EL (cell line): ENCODE measurements around the gene PRELID3B.
A peak's percentile ranks its signal among the peaks of the same experiment; 100 is the strongest.

Source experiments
- DNase-seq: peaks from one replicate; pipeline ENCODE4 v3.0.0-alpha.2; 2016

PRELID3B gene

DNA sequence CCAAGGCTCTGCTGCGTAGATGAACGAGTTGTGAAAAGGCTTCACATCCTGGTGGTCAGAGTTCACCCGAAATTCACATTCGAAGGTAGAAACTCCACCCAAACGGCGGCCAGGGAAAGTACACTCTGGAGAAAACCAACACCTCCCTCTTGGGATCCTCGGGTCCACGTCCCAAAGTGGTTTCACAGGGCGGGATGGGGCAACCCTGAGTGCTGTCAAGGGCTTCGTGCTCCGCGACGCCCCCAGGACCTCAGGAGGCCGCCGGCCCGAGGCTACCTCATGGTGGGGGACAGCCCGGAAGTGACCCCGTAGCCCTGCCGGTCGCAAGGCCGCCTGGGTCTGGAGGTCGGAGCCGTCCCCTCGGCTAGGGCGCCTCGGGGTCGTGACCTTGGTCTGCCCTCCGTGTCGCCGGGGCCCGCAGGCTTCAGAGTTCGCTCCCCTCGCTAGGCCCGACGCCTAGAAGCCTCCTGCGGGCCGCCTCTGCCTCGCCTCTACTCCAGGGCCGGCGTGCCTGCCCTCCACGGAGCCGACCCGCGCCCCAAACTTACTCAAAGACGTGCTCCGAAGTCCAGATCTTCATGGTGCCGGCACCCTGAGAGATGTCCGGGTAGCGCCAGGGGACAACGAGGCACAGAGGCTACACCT lies at the start of gene PRELID3B:
Gene PRELID3B (minus strand): TSS at position 636 of the 645 bp plus-strand sequence. CDS start 56 bp downstream, at position 580.
- DNase-seq, result peak; percentile 44

DNA sequence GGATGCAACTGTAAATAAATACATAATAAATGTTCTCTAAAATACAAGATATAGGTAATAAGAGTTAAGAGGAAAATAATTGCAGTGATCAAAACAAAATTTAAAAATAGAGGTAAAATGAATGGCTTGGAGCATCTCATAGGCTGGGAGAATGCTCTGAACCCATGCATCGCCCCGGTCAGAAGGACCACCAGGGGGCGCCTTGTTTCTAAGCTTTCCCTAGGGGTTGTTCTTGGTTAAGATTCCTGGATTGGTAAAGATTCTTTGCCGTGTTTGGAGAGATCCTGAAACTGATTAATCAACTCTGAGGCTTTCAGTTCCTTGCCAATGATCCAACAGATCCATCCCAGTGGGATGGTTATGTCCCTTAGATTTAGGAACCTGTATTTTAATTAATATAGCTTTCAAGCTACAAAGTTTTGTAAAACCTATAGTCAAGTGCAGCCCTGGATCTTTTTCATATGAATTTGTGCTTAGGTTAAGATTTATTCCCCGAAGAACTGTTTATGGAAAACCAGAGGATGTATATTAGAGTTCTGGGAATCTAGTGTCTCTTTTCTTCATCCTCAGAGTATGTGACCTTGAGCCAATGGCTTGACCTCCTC lies 45.3 kb upstream of the PRELID3B start:
- peak; percentile 69 for DNase-seq

DNA sequence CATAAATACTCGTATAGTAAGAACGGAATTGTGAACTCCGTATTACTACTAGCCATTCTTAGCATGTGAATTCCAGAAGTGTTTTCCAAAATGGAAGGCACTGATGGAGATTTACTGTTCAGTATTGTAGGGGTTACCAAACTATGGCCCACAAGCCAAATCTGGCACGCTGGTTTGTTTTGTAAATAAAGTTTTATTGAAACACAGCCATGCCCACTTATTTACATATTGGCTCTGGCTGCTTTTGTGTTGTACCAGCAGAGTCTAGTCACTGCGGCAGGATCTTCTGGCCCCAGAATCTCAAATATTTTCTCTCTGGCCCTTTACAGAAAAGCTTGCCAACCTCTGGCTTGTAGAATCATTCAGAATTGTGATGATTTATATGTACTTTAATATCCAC lies 44.3 kb upstream of the PRELID3B start:
- DNase-seq, result no peak

DNA sequence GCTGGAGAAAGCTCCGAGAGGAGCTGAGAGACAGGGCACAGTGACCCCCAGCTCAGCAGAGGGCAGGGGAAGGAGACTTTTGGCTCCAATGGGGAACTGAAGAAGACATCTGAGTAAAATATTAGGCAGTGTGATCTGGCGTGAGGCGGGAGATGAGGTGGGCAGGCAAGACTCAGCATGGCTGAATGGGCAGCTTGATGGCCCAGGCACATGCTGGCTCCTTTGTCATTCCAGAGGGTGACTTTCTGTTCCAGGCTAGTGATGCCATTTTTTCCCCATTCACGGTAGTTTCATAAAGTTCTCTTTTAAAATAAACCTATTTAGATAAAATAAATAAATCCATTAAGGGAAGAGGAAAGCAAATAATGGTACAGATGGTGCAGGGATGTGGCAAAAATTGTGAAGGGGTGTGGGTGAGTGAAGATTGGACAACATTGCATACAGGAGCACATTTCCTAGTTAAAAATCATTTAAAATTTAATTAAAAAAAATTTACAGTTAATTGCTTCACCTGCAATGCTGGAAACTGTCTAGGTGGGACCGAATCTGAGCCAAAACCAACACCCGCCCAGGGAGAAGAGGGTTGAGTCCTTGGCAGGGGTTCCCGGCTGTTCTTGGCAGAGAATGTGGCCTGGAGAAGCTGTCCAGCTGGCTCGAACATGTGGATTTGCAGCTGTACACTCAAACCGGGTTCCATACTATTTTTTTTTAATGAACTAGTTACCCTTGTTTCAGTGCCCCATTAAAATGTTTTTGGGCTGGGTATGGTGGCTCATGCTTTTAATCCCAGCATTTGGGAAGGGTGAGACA lies 41.7 kb upstream of the PRELID3B start:
- DNase-seq, result no peak

DNA sequence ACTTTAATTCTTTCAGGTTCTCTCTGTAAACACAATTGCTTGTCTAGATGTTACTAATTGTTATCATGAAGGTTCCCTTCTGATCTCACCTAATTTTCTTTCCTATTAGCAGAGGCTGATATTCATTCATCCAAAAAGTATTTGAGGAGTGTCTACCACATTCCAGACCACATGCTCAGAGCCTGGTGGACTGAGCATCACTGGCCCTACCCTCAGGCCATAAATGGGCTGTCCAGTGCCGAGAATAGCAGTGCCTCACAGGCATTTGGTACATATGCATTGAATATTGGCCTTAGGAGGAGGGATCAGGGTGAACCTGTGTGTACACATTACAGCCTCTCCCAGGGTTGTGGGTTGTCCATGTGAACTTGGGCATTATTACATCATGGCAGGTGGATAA lies 40.4 kb upstream of the PRELID3B start:
- peak; percentile 95 for DNase-seq

DNA sequence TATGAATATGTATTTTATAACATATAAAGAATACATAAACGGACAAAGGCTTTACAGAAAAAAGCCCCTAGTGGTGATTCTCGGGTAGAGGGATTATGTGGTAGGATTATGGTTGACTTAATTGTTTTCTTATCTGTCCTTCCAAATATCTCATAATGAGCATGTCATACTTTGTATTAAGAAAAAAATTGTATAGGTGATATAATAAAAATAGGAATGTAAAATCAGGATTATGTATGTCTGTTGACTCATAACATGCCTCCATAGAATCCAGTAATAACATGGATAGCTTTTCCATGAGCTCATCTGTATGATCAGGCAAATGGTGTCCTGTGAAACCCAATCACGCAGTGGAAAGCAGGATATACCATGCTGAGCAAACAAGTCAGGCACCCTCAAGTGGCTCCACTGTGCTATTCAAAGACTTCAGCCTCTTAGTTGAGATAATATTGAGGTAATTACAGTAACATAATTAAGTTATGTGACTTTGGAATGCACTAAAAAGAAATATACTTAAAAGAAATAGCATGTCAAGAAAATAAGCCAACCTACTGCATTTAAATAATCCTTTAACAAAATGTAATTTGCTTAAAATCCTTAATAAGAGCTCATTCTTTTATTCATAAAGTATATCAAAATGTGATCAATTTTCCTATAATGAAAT lies 39.6 kb upstream of the PRELID3B start:
- peak; percentile 92 for DNase-seq

DNA sequence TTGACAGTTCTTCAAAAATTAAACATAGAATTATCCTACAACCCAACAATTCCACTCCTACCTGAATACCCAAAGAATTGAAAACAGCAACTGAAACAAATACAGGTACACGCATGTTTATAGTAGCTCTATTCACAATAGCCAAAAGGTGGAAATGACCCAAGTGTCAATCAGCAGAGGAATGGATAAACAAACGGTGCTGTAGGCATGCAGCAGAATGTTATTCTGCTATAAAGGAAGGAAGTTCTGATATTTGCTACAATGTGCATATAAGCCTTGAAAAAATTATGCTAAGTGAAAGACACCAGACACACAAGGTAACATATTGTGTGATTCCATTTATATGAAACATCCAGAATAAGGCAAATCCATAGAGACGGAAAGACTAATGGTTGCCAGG lies 38.5 kb upstream of the PRELID3B start:
- no peak for DNase-seq

DNA sequence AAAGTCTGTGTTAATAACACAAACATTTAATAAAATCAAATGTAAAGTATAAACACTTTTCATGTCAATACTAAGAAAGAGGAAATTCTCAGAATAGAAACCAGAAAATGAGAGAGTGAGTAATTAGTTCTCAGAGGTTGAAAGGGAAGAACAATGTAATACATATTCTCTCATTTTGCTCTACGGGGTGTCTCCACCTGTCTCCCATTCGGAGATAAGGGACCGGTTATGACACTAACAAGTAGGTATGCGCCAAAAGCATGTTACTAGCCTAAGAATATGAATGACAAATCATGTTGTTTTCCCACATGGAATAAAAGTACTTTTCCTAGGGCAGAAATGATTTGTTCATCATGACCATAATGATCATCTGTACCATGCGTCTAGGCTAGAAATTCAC lies 35.6 kb upstream of the PRELID3B start:
- DNase-seq, result no peak

DNA sequence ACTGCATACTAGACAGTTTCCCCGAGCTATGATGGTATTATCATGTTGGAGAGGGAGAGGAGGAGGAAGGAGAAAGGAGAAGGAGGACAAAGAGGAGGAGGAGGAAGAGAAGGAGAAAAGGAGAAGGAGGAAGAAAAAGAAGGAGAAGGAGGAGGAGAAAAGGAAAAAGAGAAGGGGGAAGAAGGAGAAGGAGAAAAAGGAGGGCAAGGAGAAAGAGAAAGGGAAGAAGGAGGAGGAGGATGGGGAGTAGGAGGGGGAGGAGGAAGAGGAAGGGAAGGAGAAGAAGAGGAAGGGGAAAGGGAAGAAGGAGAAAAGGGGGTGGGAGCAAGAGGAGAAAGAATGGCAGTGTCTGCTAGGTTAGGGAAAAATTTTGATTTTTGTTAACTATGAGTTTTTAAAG lies 35.1 kb upstream of the PRELID3B start:
- DNase-seq, result no peak

DNA sequence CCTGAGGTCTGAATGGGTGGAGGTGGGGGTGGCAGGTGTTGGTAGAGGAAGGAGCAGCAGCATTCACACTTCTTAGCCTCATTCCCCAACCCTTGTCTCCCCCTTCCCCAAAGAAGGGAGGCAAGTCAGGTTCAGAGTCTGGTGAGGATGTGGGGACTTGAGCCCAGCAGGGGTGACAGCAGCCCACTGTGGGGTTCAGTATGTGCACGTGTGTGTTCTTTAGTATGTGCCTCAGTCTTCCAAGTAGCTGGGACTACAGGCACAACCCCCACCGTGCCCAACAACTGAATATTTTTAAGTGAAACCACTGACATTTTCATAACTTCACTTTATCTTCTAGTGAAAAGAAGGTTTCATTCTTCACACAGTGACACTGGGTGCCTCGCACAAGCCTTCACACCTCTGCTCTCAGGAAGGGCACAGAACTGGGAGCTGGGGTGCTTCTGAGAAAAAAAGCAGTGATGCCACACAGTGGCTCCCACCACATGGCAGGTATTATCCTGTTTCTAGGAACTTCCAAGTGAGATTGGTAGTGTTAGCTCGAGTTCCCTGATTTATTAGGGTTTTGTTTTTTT lies 33.4 kb upstream of the PRELID3B start:
- DNase-seq, result no peak

DNA sequence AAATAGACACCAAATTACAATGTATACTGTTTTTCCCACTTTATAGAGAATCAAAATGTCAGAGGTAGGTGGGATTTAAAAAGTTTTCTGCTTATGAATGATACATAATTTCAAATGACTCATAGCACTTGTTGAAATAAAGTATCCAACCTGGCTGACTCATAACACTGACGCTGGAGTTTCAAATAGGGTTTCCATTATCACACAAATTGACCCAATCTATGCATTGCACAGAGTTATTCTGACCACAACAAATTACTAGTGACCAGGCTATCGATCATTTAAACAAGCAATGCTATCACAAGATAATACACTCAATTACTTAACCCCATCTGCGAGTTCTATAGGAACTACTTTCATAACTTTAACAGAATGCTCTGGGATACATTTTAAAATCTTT lies 31.9 kb upstream of the PRELID3B start:
- DNase-seq, result peak; percentile 25

DNA sequence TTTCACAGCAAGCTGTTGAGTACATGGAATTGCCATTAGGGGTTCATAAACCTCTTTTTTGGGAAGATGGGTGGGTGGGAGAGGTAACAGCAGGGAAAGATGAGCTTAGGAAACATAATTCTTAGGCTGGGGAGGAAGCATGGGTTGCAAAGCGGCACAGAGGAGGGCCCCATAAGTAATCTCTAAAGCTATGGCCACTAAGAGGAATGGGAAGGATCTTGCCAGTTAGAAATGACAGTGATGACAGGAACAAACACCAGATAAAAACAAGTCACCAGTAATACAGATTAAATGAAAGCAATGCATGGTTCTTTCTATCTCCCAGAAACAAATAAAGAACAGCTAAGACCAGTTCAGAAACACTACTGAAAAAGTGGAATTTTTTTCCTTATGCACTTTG lies 31.0 kb upstream of the PRELID3B start:
- DNase-seq, result no peak

DNA sequence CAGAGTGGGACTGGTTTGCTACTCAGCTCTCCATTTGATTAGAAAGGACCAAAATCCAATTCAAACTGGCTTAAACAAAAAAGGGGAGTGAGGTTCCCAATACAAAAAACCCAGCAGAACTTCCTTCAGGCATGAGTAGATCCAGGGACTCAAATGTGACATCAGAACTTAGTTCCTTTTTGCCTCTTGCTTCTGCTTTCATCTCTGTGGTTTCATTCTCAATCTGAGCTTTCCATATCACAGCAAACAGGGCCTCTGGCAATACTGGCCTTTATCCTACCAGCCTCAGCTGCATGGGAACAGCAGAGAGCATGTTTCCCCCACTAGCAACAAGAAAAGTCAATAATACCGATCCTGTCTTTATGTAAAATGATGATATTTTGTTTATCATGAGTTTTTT lies 28.6 kb upstream of the PRELID3B start:
- DNase-seq, result no peak

DNA sequence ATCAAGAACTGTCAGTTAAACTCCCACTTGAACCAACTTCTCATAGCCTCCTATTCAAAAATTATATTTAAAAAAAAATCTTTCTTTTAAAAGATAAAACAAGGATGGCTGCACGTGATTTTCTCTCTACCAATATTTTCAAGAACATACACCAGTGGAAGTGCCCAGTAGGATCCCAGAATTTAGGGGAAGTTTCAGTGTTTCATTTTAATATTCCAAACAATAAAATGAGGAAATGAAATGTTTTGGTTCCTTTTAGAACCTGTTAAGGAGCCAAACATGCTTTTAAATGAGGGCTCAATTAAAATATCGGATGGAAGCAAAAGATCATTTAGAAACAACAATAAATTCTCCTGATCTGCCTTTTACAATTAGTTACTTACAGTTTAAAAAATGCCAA lies 26.4 kb upstream of the PRELID3B start:
- no peak for DNase-seq

DNA sequence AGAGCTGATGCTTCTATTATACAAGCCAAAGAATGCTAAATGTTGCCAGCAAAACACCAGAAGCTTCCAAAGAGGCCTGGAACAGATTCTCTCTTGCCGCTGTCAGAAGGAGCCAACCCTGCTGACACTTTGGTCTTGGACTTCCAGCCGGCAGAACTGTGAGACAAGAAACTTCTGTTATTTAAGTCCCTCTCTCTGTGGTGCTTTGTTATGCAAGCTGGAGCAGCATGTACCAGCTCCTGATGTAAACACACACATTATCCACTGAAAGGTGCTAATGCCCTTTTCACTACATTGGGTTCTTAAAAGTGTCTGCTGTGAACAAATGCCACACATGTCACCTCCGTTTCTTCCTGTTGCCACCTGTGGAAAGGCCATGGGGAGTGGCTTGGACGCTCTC lies 25.9 kb upstream of the PRELID3B start:
- DNase-seq, result no peak

DNA sequence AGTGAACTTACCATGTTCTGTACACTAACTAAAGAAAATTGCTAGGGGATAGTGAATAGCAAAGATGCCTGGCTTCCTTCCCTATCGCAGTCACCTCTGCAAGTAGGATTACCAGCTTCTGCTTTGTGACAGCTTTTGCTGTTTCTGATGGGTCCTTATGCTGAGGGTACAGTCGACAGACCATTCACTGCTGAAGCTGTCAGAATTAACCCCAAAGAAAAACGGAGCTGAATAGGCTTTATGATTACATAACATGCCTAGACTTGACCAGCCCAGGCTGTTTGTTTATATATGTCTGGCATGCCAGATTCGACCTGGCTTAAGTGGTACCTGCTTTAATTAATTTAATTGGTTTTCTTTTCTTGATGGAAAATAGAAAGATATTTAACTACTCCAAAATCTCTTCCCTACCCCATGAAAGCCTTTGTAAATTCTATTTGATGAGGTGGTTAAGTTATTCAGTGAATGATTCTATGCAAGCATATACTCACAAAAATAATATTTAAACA lies 21.7 kb upstream of the PRELID3B start:
- DNase-seq, result no peak

DNA sequence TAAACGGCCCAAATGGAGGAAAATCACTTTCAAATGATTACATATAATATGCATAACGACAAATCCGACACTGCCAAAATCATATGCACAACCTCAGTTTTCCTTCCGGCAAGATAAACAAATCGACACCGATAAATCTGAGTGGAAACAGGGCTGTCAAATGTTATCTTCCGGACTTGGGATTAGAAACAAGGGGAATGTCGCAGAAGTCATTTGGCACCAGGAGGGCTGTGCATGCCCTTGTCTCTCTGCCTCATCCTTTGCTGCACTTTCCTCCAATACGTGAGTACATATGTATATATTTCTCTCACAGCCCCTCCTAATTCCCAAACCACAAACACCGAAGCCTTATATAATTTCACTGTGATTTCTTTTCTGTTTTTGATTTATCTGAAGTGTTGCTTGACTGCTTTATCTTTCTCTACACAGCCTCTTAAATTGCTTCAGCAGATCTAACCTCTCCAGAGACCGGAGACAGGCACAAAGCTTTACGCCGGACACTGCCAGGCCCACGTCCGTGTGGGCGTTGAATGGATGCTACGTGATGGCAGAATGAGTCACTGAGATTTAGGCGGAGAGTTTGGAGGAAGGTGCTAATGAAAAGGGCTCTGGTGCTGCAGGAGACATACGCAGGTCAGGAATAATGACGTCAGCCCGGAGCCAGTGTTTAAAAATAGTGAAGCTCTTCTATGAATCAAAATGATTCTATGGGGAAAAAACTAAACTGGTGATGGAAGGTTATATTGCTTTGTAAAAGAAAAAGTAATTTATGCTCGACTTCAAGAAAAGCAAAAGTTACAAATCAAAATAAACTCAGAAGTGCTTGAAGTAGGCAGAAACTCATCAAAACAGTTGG lies 21.0 kb upstream of the PRELID3B start:
- peak; percentile 83 for DNase-seq

DNA sequence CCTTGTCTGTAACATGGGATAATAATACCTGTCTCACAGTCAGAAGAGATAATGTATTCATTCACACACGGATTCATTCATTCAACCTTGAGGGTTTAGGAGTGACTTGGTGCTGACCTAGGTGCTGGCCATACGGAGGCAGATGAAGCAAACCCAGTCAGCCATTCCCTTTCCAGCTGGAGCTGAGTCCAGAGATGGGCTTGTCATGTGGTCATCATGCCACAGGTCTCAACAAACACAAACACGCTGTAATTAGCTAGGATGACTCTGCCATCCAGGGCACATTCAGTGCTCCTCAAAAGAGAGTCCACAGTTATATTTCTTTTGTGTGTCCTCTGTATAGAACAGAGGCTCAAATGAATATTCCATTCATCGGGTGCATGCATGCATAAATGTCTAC lies 19.5 kb upstream of the PRELID3B start:
- no peak for DNase-seq

DNA sequence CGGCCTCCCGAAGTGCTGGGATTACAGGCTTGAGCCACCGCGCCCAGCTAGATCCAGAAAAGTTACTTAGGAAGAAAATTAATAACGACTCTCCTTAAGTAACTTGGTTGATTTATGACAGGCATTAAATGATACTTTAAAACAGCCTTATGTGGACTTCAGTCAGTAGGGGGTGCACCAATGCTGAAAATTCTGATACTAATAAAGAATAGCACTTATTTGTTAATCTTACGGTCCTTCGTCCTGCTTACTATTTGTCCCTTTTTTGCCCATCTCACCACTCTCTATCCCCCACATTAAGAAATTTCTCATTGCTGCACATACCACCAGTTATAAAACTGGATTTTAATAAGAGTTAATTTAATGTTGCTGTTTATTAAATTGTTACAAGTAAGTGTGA lies 12.7 kb upstream of the PRELID3B start:
- peak; percentile 21 for DNase-seq

DNA sequence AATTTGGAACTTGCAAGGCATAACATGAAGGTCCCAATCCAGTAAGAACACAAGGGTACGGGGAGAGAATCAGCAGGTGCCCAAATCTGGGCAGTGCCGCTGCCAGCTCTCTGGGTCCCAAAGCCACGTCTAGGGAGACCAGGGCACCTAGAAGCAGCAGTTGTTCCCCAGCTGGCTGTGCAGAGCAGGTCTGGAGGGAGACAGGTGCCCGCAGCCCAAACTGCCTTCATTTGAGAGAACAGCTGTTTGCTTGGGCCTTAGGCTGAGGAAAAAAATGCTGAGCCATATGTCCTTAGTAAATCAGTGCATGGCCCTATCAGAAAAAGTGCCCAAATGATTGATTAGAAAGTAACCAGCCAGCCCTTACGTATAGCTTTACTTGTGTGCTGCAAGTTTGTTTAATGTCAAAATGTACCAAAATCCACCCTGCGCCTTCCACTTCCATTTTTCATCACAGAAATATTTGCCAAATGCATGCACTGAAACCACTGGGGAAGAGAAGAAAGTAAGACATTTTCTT lies 9.1 kb upstream of the PRELID3B start:
- DNase-seq, result no peak

DNA sequence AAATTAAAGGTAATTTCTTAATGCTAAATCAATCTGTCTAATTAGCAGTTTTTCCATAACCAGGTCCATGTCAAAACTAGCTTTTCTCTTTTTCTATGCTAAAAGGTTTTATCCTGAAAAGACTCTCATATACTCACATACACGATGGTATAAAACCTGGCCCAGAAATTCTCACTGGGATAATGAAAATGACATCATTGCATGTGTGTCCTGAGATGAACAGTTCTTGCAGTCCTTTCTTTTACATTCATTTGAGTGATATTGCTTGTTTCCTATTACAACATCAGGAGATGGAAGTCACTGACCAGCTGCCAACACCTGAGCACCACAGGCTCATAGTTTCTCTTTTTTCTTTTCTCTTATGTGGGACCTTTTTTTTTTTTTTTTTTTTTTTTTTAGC lies 7.9 kb upstream of the PRELID3B start:
- no peak for DNase-seq

DNA sequence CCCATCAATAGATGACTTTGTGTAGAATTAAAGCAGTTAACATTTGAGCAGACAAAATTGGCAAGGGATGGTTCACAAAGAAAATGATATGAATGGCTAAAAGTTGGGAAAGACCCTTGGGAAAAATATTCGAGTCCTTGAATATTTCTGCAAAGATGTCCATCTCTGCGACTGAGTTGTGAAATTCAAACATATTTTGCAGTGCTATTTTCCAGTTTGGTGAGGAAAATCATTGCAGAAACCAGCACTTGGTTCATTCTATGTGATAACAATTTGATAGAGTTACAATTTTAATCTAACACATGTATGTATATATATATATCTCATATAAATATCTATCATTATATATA lies 6.1 kb upstream of the PRELID3B start:
- DNase-seq, result no peak
